GM19468 (cell line): ENCODE data around the gene SMARCD3.

ENCODE experiments used
- ATAC-seq: cut with Tn5 transposase; IDR thresholded peaks from one replicate; pipeline ENCODE4 v1.9.1; 2021; ENCODE audit warnings: mild to moderate bottlenecking, moderate library complexity, moderate number of reproducible peaks; ENCODE audit not compliant: unreplicated experiment; ENCODE audit errors: extremely low read depth

Gene SMARCD3

GRCh38 chr7:151250181-151251132, 2.0 kb upstream of the SMARCD3 start:
- no peak for ATAC-seq

- no peak for ATAC-seq
Observed at GRCh38 chr7:151249732-151250072, 1.2 kb upstream of the SMARCD3 start.

- no peak for ATAC-seq
Observed at GRCh38 chr7:151249034-151249731, 689 bp upstream of the SMARCD3 start.

GRCh38 chr7:151247611-151248345, 716 bp downstream of the SMARCD3 start:
- no peak for ATAC-seq

GRCh38 chr7:151246851-151247580, 1.5 kb downstream of the SMARCD3 start:
- no peak for ATAC-seq

GRCh38 chr7:151246102-151246850, 2.2 kb downstream of the SMARCD3 start:
- ATAC-seq = no peak

GRCh38 chr7:151245360-151246101, 3.0 kb downstream of the SMARCD3 start:
- no peak for ATAC-seq

- no peak for ATAC-seq
Observed at GRCh38 chr7:151244841-151245346, 3.6 kb downstream of the SMARCD3 start.

GRCh38 chr7:151244196-151244840, 4.2 kb downstream of the SMARCD3 start:
- ATAC-seq = no peak

- ATAC-seq = no peak
Observed at GRCh38 chr7:151243408-151244195, 4.9 kb downstream of the SMARCD3 start.

GRCh38 chr7:151243045-151243349, 5.5 kb downstream of the SMARCD3 start:
- ATAC-seq = no peak

GRCh38 chr7:151242159-151243044, 6.1 kb downstream of the SMARCD3 start:
- no peak for ATAC-seq

- ATAC-seq = no peak
Observed at GRCh38 chr7:151241755-151242096, 6.8 kb downstream of the SMARCD3 start.

- ATAC-seq = no peak
Observed at GRCh38 chr7:151240942-151241754, 7.3 kb downstream of the SMARCD3 start.

GRCh38 chr7:151240536-151240935, 8.0 kb downstream of the SMARCD3 start:
- ATAC-seq = no peak
